AG09309 (cell line): Measurements from ENCODE around the gene BTBD6.

Source experiments
- DNase-seq: peaks from one replicate; pipeline ENCODE4 v3.0.0-alpha.2; 2010; ENCODE audit warnings: low read depth
- H3K4me3 ChIP-seq: 2 replicates; pipeline ENCODE4 v1.5.1; 2011; ENCODE audit warnings: mild to moderate bottlenecking, low read depth, low read length, moderate library complexity; ENCODE audit not compliant: control insufficient read depth
- TF ChIP-seq, protein P1 (sequence below): IDR thresholded peaks from 2 replicates; pipeline ENCODE4 v1.5.1; 2011; ENCODE audit warnings: mild to moderate bottlenecking, low read depth, low read length, inconsistent platforms; ENCODE audit not compliant: insufficient read depth, control insufficient read depth; ENCODE audit errors: missing control alignments

Gene BTBD6

GRCh38 chr14:105220699-105221597 lies 27.4 kb upstream of the BTBD6 start:
- no peak overlapping the region for H3K4me3 ChIP-seq
- no peak for DNase-seq
- TF ChIP-seq, protein P1, sequence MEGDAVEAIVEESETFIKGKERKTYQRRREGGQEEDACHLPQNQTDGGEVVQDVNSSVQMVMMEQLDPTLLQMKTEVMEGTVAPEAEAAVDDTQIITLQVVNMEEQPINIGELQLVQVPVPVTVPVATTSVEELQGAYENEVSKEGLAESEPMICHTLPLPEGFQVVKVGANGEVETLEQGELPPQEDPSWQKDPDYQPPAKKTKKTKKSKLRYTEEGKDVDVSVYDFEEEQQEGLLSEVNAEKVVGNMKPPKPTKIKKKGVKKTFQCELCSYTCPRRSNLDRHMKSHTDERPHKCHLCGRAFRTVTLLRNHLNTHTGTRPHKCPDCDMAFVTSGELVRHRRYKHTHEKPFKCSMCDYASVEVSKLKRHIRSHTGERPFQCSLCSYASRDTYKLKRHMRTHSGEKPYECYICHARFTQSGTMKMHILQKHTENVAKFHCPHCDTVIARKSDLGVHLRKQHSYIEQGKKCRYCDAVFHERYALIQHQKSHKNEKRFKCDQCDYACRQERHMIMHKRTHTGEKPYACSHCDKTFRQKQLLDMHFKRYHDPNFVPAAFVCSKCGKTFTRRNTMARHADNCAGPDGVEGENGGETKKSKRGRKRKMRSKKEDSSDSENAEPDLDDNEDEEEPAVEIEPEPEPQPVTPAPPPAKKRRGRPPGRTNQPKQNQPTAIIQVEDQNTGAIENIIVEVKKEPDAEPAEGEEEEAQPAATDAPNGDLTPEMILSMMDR: no peak

DNA sequence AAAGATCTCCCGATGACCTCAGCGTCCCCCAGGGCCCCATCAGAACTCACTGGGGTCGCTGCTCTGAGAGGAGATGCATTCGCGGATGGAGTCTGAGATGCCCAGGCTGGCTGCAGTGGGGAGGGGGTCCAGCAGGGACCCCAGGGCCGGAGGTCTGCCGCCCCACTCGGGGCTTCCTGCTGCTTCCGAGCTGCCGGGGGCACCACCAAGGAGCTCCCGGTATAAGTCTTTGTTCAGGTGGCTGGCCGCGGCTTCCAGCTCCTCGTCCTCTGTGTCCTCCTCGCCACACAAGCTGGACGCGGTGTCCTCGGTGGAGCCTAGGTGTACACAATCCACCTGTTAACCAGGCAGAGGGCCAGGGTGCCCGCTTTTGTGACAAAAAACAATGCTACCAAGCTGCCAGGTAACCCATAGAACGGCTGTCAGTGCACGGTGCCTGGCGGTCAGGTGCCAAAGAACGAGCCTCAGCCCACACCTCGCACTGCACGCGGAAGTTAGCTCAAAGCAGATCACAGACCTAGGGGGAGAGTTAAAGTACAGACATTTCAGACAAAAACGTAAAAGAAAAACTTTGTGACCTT lies 26.6 kb upstream of the BTBD6 start:
- DNase-seq: no peak
- no peak overlapping the region for H3K4me3 ChIP-seq
- TF ChIP-seq, protein P1: no peak

DNA sequence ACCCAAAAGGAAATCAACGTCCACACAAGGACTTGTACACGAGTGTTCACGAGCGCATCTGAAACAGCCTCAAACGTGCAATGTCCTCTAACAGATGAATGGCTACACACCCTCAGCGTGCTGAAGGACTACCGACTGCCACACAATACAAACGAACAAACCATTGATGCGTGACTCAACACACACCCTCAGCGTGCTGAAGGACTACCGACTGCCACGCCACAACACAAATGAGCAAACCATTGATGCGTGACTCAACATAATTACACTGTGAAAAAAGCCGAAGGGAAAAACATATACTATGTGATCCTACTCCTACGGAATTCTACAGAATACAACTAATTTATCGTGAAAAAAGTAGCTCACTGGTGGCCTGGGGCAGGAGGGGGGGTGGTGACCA lies 25.1 kb upstream of the BTBD6 start:
- DNase-seq: no peak
- TF ChIP-seq, protein P1: no peak
- no peak overlapping the region for H3K4me3 ChIP-seq

- no peak for DNase-seq
- no peak overlapping the region for H3K4me3 ChIP-seq
- TF ChIP-seq, protein P1: no peak
Observed at GRCh38 chr14:105223770-105224544, 24.4 kb upstream of the BTBD6 start.

DNA sequence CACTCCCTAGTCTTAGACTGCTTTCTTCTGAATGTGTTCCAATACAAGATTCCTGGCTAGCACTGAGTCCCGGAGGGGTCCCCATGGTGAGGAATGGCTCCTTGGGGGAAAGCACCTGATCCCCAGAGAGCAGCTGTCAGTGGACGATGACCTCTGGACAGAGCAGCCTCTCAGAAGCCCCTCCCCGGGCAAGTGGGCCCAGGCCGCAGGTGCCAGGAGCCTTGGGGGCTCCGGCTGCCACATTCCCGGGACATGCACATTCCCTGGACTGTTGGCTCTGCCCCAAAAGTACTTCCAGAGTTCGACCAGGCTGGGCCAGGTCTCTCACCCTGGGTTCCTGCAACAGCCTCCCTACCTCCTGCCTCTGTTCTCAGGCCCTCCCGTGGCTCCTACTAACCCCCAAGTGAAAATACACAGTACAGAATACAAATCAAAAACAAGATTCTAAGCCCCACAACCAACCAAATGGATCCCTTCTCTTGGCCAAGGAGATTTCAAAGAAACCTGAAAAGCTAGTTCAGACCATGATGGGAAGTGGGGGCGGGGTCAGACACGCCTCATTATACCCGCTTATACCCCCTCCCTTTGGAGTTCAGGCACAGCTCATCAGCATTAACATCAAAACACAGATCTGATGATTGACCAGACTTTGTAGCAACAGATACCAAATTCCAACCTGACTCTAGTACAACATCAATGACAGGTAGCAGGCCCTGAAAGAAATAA lies 23.3 kb upstream of the BTBD6 start:
- no peak overlapping the region for H3K4me3 ChIP-seq
- DNase-seq: no peak
- TF ChIP-seq, protein P1: no peak

DNA sequence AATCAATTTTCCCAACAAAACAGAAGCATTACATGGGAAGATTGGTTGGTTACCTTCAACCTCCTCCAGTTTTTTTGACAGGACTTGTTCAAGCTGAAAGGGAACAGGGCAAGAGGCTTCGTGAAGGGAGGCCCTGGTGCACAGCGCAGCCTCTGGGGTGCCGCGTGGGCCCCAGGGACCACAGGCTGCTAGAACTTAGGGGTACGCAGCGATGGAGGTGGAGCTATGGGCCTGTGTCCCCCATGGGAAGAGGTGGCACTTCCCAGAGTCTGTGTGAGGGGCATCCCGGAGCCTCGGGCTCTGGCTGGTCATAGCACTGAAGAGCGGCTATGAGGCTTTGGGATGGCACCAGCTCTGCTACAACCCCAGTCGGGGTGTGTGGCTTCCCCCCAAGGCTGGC lies 22.1 kb upstream of the BTBD6 start:
- no peak overlapping the region for H3K4me3 ChIP-seq
- no peak for DNase-seq
- TF ChIP-seq, protein P1: no peak
